ENCODE results near the gene ZNF490.
"Not testable (repeated sequence)": the region's sequence is repeated elsewhere in the genome, so short reads cannot be mapped to it uniquely, and the experiment has no call there.

ZNF490 gene

GRCh38 chr19:12610540-12611360, at the start of gene ZNF490, which contains the start of gene ZNF791:
Gene ZNF490 (minus strand): TSS chr19:12610813. CDS start chr19:12610680, 133 bp downstream.
Gene ZNF791 (plus strand): TSS chr19:12610920. CDS start chr19:12611080, 160 bp downstream.
- peak; percentile 90 for DNase-seq

DNA sequence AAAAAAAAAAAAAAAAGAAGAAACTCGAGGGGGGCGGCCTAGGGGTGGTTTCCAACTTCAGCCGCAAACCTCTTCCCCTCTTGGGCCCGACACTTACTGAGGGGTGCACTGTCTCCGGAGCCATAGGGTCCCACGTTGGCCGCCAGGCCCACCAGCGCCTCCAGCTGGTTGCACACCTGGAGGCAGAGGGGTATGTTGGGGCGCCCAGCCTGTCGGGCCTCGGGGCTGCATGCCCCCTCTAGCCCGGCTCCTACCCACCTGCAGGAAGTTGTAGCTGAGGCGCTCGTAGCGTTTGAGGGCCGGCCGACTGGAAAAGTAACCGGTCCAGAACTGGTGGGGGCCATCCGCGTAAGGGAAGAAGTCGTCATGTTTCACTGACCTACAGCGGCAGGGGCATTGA, 47.4 kb upstream of the ZNF490 start:
- no peak for DNase-seq

- no peak for DNase-seq
Observed at GRCh38 chr19:12656899-12657571, 46.4 kb upstream of the ZNF490 start.

DNA sequence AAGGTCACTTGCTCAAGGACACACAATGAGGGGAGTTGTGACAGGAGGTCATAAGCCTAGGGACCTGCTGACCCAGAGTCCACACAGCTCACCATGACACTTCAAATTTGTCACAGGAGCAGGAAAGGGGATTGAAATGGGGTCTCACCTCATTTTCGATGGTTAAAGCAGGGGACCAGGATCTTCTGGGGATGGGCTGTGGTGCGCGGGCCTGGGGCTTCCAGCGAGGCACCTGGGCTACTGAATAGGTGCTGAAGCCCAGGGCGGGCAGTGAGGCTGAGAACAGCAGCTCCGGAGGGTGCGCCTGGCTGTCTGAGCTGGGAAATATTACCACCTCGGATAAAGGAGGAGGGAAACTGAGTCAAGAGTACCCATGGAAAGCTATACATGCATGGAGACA, 44.9 kb upstream of the ZNF490 start:
- no peak for DNase-seq

DNA sequence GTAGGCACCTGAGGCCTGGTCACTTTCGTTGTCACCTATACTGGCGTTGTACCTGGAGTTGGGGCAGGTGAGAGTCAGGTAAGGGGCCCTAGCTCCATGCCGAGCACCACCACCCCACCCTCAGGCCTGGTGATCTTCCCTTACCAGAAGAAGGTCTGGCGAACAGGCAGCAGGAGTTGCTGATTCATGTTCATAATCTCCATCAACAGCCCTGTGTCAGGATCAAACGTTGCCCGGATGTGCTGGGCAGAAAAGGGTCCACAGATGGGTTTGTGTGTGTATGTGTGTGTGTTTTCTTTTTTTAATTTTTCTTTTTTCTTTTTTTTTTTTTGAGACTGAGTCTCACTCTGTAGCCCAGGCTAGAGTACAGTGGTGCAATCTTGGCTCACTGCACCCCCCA, 41.6 kb upstream of the ZNF490 start:
- DNase-seq, result no peak

DNA sequence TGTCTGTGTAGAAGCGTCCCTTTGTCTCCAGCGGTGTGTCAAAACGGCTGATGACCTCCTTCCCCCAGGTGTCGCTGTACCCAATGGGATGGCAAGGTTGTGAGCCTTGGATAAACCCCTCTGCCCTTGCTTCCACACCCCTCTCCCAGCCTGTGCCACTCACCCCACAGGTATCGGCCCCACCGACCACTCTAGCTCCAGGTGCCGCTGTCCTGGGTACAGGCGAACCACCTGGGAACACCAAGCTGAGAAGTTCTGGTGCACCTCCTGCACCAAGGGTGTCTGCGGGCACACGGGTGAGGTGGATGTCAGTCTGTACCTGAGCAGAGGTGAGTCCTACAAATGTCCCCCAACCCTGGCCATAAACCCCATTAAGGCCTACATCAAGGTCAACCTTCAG, 39.3 kb upstream of the ZNF490 start:
- no peak for DNase-seq

DNA sequence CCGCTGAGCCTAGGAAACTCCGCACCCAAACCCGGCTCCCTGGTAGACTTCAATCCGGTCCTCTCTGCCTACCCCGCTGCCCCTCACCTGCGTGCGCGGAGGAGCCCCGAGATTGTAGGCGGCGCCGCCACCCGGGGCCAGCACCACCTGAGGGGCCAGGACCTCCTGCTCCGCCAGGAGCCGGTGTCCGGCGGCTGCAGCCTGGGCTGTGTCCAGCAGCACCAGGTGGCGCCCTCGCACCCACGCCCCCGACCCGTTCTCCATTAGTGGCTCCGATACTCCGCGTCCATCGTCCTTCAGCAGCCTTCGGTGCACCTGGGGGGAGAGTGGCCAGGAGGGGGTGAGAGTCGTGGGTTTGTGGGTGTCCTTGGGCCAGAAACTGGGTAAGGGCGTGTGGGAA, 37.5 kb upstream of the ZNF490 start:
- DNase-seq, result no peak

DNA sequence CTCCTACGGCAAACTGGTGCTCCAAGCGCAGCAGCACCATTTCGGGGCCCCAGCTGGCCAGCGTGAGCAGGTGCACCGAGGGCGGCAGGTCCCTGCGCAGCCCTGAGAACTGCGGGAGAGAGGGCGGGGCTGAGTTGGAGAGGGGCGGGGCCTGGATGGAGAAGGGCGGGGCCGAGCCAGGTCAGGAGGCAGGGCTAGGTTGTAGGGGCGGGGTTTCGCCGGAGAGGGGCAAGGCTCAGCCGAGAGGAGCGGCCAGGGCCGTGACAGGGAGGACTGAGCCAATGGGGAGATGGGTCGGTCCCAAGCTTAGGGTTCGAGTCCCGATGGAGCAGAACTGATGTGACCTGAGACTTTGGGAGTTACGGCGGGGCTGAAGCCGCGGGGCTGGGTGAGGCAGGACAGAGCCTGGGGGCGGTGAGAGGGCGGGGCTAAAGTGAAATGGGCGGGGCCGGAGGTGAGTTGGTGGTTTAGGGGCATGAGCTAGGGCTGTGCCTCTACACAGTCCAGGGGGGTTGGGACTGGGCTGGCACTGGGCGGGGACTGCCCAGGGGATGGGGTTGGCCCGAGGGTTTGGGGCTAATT, 37.0 kb upstream of the ZNF490 start:
- peak; percentile 56 for DNase-seq

DNA sequence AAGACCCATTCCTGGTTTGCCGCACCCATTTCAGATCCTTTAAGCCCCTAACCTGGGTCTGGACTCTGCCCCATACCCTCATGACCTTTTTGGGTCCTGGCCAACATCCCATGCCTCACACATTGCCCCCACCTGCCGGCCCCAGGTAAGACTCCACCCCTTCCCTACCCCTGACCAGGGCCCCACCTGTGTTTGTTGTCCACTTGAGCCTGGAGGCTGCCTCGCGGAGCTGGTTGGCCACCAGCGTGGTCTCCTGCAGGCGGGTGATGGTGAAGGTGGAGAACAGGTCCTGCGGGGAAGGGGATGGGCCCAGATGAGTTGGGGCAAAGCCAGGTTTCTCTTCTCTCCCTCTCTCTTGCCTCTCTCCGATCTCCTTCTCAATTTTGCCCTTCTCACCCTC, 36.4 kb upstream of the ZNF490 start:
- peak; percentile 6 for DNase-seq

DNA sequence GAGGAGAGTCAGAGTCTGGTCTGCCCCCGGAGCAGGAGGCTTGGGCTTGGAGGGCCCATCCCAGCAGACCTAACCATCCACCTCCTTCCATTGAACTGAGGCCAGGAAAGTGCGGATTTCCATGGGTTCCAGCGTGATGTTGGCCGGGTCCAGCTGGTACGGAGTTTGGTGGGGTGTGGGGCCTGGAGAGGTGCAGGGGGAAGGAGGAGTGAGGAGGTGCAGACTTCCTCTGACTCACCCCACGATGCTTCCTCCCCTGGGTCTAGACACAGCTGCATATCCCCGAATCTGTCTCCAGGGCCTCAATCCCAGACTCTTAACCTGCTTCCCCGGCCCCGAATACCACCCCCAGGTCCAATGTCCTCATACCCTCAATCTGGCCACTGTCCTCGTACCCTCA, 35.9 kb upstream of the ZNF490 start:
- DNase-seq, result no peak

GRCh38 chr19:12643716-12644115, 33.1 kb upstream of the ZNF490 start:
- DNase-seq, result not testable (repeated sequence)

GRCh38 chr19:12642506-12642905, 31.9 kb upstream of the ZNF490 start:
- DNase-seq, result no peak

- DNase-seq, result no peak
Observed at GRCh38 chr19:12641456-12641855, 30.8 kb upstream of the ZNF490 start.

GRCh38 chr19:12639901-12640613, 29.4 kb upstream of the ZNF490 start:
- peak; percentile 33 for DNase-seq

DNA sequence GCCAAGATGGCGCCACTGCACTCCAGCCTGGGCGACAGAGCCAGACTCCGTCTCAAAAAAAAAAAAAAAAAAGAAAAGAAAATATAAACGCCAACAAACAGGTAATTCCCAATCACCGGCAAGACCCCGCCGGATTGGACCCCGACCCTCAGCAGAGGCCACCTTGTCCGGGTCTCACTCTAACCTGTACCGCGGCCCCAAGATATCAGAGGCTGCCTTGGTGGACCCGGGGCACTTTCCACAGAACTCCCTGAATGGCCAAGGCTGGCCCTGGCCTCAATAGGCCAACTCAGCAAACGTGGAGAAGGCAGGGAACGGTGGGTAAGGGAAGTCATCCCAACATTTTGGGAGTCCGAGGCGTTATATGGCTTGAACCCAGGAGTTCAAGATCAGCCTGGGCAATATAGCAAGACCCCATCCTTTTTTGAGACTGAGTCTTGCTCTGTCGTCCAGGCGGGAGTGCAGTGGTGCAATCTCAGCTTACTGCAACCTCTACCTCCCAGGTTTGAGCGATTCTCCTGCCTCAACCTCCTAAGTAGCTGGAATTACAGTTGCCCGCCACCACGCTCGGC, 28.1 kb upstream of the ZNF490 start:
- DNase-seq, result no peak

GRCh38 chr19:12636631-12637030, 26.0 kb upstream of the ZNF490 start:
- no peak for DNase-seq

- no peak for DNase-seq
Observed at GRCh38 chr19:12629215-12629614, 18.6 kb upstream of the ZNF490 start.

GRCh38 chr19:12628040-12629022, 17.7 kb upstream of the ZNF490 start:
- DNase-seq, result no peak

- DNase-seq, result no peak
Observed at GRCh38 chr19:12626958-12627357, 16.3 kb upstream of the ZNF490 start.

DNA sequence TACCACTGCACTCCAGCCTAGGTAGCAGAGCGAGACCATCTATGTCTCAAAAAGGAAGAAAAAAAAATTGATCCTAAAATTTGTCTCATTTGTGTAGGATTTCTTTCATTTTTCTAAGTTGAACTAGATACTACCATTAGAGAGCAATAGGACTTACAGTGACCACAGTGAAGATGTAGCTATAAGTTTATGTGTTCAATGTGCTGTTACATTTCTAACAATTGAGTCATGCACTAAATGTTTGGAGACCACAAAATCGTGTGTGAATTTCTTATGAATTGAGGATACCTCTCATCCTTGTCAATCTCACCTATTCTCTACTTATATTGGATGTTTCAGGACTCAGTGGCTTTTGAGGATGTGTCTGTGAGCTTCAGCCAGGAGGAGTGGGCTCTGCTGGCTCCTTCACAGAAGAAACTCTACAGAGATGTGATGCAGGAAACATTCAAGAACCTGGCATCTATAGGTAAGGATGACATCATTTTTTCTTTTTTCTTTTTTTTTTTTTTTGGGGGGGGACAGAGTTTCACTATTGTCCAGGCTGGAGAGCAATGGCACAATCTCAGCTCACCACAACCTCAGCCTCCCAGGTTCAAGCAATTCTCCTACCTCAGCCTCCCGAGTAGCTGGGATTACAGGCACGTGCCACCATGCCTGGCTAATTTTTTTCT, 12.9 kb upstream of the ZNF490 start:
- no peak for DNase-seq

Measured in NCI-H774 (cell line).